DND-41 (cell line): ENCODE results near the gene TAPT1.

ENCODE experiments used
- EZH2 ChIP-seq: IDR thresholded peaks from 3 replicates; pipeline ENCODE4 v1.6.1; 2012; ENCODE audit warnings: borderline replicate concordance, low read depth, mild to moderate bottlenecking, moderate library complexity, low read length, inconsistent platforms; ENCODE audit not compliant: severe bottlenecking
- TF ChIP-seq, protein P1 (sequence below): IDR thresholded peaks from 2 replicates; pipeline ENCODE4 v1.5.1; 2012; ENCODE audit warnings: borderline replicate concordance, low read length, moderate library complexity, mild to moderate bottlenecking; ENCODE audit not compliant: poor library complexity, severe bottlenecking; ENCODE audit errors: extremely low read depth

DNA sequence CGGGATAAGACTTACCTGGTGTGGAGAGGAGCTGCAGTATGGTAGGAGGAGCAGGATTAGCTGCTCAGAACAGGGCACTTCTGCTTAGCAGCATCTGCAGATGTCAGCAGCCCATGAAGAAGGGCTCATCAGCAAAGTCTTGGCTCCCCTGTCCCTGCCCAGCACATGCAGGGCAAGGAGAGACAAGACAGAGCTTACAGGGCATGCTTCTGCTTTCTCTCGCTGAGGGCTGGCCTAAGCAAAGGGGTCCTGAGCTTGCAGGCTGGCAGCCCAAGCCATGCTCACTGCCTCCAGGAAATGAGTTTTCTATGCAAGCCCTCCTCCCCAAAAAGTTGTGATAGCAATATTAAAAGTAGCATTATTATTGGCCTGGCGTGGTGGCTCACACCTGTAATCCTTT lies 39.5 kb upstream of the TAPT1 start:
- TF ChIP-seq, protein P1, sequence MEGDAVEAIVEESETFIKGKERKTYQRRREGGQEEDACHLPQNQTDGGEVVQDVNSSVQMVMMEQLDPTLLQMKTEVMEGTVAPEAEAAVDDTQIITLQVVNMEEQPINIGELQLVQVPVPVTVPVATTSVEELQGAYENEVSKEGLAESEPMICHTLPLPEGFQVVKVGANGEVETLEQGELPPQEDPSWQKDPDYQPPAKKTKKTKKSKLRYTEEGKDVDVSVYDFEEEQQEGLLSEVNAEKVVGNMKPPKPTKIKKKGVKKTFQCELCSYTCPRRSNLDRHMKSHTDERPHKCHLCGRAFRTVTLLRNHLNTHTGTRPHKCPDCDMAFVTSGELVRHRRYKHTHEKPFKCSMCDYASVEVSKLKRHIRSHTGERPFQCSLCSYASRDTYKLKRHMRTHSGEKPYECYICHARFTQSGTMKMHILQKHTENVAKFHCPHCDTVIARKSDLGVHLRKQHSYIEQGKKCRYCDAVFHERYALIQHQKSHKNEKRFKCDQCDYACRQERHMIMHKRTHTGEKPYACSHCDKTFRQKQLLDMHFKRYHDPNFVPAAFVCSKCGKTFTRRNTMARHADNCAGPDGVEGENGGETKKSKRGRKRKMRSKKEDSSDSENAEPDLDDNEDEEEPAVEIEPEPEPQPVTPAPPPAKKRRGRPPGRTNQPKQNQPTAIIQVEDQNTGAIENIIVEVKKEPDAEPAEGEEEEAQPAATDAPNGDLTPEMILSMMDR, result no peak
- TF ChIP-seq EZH2, result no peak
